Renal cortex interstitium (tissue), 11 donors: ENCODE measurements around the gene TRPM3. TPM values are rescaled to one million over a fixed set of nuclear protein-coding genes. Genes with fewer than 3 reads are reported as not detected.

ENCODE experiments used
- DNase-seq, 11 donors: peaks; one replicate each; pipeline ENCODE4 v3.0.0-alpha.2; 2013; ENCODE audit warnings: low read depth in 9 of 11, low spot score in 4 of 11; ENCODE audit errors: extremely low read depth in 1 of 11
- polyA plus RNA-seq, 3 donors: library from polyadenylated mRNA; unstranded; fragments of 120-200 nt; gene quantifications; one replicate each; pipeline ENCODE4 v1.2.1, GENCODE V29; 2013; ENCODE audit not compliant: insufficient read length in 3 of 3

Gene TRPM3
- polyA plus RNA-seq, 3 donors: 12.4 to 14.9 (median 13.2) TPM

DNA sequence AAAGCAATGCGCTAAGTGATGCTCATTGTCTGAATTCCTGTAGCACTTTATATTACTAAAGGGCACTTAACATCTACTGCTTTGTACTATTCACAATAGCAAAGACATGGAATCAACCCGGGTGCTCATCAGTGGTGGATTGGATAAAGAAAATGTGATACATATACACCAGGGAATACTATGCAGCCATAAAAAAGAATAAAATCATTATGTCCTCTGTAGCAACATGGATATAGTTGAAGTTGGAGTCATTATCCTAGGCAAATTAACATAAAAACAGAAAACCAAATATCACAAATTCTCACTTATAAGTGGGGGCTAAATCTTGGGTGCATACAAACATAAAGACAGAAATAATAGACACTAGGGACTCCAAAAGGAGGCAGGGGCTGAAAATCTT, 308.3 kb downstream of the TRPM3 start:
- no peak for DNase-seq

DNA sequence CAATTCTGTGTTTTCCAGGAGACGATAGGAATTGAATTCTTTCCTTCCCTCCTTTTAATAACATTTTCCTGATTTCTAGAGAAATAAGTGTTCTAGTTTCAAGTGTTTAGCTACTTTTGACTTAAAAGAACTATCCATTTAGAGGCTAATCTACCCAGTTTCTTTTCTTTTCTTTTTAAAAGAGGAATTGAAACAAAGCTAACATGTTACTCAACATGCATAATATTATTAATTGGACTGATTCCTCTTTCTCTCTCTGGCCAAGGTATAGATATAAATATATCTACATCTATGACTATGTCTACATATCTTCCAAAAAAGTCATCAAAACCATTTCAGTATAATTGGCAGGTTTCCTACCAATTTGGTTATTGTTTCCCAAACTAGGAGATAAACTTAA, 309.8 kb downstream of the TRPM3 start:
- no peak for DNase-seq

DNA sequence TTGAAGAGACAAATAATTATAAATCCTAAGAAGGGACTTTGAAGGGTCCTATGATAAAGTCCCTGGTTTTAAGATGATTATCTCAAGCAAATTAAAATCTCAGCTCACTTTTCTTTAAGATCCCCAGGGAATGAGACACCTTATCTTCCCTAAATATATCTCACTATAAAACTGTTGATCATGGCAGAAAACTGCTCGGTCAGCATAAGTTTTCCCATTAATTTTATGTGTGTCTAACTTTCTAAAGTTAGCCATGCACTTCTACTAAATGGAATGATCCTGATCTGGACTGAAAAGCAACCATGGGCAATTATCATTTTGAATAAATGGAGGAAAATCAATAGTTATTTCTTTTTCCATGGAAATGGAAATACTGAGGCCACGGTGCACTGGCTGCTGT, 314.5 kb downstream of the TRPM3 start:
- no peak for DNase-seq

GRCh38 chr9:70805949-70806348, 315.5 kb downstream of the TRPM3 start:
- no peak for DNase-seq

- no peak for DNase-seq
Observed at GRCh38 chr9:70802758-70803436, 318.5 kb downstream of the TRPM3 start.

DNA sequence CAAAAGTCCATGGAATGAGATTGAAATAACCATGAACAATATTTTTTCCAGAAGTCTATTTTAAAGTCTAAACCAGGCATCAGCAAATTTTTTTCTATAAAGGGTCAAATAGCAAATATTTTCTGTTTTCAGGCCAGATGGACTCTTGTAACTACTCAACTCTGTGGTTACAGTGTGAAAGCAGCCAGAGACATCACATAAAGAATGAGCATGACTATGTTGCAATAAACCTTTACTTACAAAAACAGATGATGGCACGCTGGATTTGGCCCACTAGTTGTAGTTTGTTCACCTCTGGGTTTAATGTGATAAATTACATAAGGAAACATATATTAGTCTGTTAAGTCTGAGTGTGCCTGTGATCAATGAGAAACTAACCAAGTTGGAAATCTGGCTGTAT, 319.2 kb downstream of the TRPM3 start:
- no peak for DNase-seq

DNA sequence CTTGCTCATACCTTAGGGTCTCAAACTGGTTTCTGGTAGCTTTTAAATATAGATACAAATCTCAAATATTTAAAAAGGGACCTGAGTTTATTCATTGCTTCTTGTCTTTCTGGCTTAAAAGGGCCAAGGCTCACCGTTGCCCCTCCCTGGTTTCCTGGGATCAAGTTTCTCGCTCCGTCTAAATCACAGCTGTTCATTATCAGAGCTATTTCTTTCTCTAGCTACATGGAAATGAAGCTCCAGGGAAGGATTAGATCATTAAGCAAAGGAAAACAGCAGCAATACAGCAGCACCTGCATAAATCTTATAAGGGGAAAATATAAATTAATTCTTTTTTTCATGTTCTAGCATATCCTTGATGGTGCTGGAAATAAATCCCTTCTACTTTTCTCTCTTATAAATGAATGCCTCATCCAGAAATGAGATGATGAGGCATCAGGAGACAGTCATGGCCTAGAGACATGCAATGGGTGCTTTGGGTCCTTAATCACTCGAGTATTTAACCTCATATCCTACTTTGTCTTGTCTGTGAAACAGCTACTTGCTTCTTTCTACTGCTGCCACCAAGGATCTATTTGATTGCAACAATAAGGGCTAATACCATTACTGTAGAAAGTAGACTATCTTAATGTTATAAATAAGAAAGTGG, 320.1 kb downstream of the TRPM3 start:
- DNase-seq: peak in 4 of 11 donors; percentile 16 to 42 (median 37)

GRCh38 chr9:70798018-70798417, 323.4 kb downstream of the TRPM3 start:
- DNase-seq: no peak

DNA sequence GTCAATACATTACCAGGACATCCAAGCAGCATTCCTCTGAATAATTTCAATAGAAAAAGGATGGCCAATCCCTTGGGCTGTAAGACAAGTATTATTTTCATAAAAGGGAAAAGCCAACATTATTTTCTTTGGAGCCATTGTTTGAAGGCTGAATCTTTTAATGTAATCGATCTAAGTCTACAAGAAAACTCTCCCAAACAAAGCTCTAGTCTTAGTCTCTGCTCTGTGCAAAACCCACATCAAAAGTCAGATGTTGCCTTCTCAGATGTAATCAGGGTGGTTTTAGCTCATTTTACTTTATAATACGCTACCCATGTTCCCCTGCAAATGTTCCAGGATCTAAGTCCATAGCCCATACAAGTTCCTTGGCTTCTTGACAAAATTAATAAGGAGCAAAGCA, 325.6 kb downstream of the TRPM3 start:
- no peak for DNase-seq

DNA sequence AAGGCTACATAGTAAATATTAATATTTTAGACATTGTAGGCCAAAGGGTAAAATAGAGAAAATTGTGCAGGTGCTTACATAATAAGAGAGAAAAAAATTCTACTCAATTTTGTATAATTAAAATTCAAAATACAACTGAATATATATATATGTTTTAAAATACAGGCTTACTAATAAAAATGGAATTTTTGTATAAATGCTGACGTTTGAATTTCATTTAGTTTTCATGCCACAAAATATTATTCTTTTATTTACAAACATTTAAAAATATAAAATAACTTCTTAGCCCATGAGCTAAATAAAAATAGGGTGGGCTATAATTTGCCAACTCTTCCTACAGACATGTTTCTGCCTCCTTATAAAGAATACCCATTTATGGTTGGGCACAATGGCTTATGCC, 328.6 kb downstream of the TRPM3 start:
- no peak for DNase-seq

DNA sequence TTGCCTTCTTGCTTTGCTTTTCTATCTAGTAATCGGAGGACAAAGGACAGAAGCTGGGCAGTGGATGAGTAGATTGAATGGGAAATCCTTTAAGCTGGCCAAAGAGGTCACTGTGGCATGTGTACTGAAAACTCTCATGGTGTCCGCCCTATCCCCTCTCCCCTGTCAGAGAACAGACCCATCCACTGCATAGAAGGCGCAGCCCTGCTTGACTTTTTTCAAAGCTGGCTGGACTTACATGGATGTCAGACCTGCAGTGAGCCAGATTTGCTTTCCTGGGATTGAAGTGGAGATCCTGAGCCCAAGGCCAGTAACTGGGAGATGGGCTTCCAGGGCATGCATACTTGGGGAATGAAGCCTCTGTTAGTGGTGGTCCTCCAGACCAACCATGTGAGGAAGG, 329.5 kb downstream of the TRPM3 start:
- DNase-seq: no peak

GRCh38 chr9:70789086-70789485, 332.3 kb downstream of the TRPM3 start:
- DNase-seq: peak in 1 of 11 donors; percentile 16

GRCh38 chr9:70784456-70784855, 337.0 kb downstream of the TRPM3 start:
- DNase-seq: no peak

- no peak for DNase-seq
Observed at GRCh38 chr9:70778568-70778967, 342.9 kb downstream of the TRPM3 start.

DNA sequence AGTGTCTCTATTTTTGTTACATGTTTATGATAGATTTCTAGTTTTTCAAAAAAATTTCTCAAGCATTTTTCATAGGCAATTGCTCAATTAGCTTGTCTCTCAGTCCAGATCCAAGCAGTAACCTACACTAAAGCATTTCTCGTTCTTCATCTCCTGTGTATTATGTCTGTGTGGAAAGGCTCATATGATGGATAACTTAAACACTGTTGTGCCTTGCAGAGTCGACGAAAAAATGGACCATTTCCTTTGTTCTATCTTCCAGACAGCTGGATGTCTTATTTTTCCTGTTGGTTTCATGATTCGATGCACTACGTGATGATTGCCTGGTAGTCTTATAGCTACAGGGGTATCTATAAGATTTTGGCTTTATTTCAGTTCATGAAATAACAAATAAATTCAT, 347.8 kb downstream of the TRPM3 start:
- DNase-seq: no peak

GRCh38 chr9:70772601-70773000, 348.8 kb downstream of the TRPM3 start:
- no peak for DNase-seq

DNA sequence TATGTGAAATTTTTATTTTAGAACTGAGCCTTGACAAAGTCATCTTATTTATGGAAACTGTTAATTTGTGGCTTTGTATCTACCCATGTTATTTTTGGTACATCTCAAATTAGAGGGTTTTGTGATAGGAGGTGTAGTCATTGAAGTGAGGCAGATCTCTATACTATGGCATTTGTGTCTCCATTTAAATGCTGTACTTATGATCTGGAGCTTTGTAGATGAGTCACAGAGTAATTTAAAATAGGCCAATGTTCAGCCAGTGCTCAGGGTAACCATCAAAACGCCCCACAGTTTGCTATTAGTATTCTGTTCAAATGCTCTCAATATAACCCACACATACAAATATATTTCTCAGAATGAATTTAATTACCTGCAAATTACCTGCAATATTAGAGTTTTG, 355.5 kb downstream of the TRPM3 start:
- no peak for DNase-seq

GRCh38 chr9:70761139-70761670, 360.2 kb downstream of the TRPM3 start:
- peak in 1 of 11 donors; percentile 14 for DNase-seq

DNA sequence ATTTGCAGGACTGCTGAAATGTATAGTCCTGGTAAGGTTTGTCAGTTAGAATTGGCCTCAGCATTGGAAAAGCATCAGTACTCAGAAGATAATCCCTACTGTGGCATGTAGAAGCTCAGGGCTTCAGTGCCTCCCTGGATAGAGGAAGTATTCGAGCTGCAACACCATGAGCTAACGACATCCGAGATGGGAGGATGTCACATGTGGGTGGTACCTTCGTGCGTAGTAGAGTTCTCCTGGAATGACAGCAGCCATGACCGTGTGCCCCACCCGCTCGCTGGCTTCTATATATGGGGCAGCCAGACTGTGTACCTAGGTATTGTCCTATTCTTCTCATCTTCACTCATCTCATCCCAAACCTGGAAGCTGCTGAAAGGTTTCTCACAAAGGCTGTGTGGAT, 361.2 kb downstream of the TRPM3 start:
- no peak for DNase-seq

DNA sequence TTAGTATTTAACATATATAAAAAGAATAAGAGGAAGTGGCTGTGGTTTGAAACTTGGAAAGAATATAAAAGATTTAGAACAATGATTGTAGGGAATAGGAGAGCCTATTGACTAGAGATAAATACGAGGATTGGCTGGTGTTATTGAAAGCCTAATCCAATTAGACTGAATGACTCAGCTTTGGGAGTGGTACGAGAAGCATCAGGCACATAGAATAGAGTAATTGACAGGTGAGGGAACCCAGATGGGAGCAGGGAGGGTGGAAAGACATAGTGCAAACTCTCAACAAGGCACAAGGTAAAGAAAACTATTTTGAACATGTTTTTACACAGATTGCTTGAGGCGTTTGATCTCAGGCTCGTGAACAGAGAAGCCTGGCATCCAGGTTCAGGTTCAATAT, 368.1 kb downstream of the TRPM3 start:
- no peak for DNase-seq

DNA sequence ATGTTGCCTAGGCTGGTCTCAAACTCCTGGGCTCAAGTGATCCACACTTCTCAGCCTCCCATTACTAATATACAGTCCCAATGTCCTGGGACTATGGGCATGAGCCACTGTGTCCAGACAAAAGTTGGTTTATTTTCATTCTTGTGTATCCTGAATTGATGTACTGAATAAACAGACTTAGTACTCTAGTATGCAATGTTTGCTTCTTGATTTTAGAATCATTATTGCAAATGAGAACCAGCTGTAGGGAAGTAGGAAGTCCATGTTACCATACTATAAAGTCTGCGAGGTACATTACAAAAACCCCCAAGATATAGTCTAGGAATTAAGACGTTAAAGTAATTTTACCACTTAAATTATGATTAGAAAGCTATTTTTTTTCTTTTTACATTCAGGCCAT, 372.4 kb downstream of the TRPM3 start:
- DNase-seq: no peak
